Endothelial cell of umbilical vein (primary cell): Measurements from ENCODE around the gene PXYLP1.

Experiments used
- CTCF ChIP-seq, 2 donors: IDR thresholded peaks; 1 replicate in 1 of 2; 2 replicates in 1 of 2; pipeline ENCODE4 v1.5.1; 2011; ENCODE audit warnings: low read length in 2 of 2, mild to moderate bottlenecking in 2 of 2, moderate library complexity in 2 of 2, control low read depth in 1 of 2, inconsistent platforms in 1 of 2, low read depth in 1 of 2; ENCODE audit not compliant: insufficient read depth in 1 of 2; ENCODE audit errors: extremely low read depth in 1 of 2
- EZH2 ChIP-seq: IDR thresholded peaks from 2 replicates; pipeline ENCODE4 v1.6.1; 2012; ENCODE audit warnings: borderline replicate concordance, low read depth, mild to moderate bottlenecking, moderate library complexity, low read length, inconsistent platforms; ENCODE audit not compliant: severe bottlenecking
- GATA2 ChIP-seq: IDR thresholded peaks from 2 replicates; pipeline ENCODE4 v1.7.0; 2011; ENCODE audit warnings: low read depth, mild to moderate bottlenecking, moderate library complexity, mixed read lengths, low read length; ENCODE audit not compliant: insufficient read length, insufficient read depth
- JUN ChIP-seq: IDR thresholded peaks from 2 replicates; pipeline ENCODE4 v1.6.1; 2011; ENCODE audit warnings: borderline replicate concordance, low read depth; ENCODE audit not compliant: insufficient read length, insufficient read depth
- POLR2A ChIP-seq: IDR thresholded peaks from 2 replicates; pipeline ENCODE4 v1.6.1; 2012; ENCODE audit warnings: low read depth, mild to moderate bottlenecking, control low read depth, low read length
- POLR2AphosphoS5 ChIP-seq: IDR thresholded peaks from 2 replicates; pipeline ENCODE4 v1.6.1; 2012; ENCODE audit warnings: low read depth, mild to moderate bottlenecking, control low read depth, low read length, moderate library complexity; ENCODE audit not compliant: insufficient read depth
- TF ChIP-seq, protein P1 (sequence below): IDR thresholded peaks from 2 replicates; pipeline ENCODE4 v1.6.1; 2011; ENCODE audit not compliant: insufficient read depth, insufficient read length

- TF ChIP-seq CTCF (IDR thresholded peaks at IDR 0.05; ENCODE audit: extremely low read depth in 1 of 2, insufficient read depth in 1 of 2, low read depth in 1 of 2, low read length in 2 of 2) (no peak), EZH2 (no peak), POLR2AphosphoS5 (no peak), POLR2A (no peak), GATA2 (no peak), JUN (no peak)
- TF ChIP-seq, protein P1, sequence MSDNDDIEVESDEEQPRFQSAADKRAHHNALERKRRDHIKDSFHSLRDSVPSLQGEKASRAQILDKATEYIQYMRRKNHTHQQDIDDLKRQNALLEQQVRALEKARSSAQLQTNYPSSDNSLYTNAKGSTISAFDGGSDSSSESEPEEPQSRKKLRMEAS: no peak
These were observed 3.9 kb upstream of the PXYLP1 start for GRCh38 chr3:141227752-141228151.
